Hepatocyte (in vitro differentiated cells): ENCODE measurements around the gene TAS2R30. TPM values are rescaled to one million over a fixed set of nuclear protein-coding genes. Genes with fewer than 3 reads are reported as not detected.

Experiments used
- DNase-seq: peaks from one replicate; pipeline ENCODE4 v3.0.0-alpha.2; 2016; ENCODE audit warnings: low spot score
- H2AFZ ChIP-seq: fragments of 200-600 bp; sonication (generic); 2 replicates; pipeline ENCODE4 v1.6.0; 2016; ENCODE audit warnings: antibody characterized with exemption, mild to moderate bottlenecking
- H3K27ac ChIP-seq: fragments of 200-600 bp; sonication (generic); 2 replicates; pipeline ENCODE4 v1.5.1; 2016; ENCODE audit warnings: mild to moderate bottlenecking
- H3K27me3 ChIP-seq: fragments of 200-600 bp; sonication (generic); 2 replicates; pipeline ENCODE4 v1.6.1; 2016
- H3K36me3 ChIP-seq: fragments of 200-600 bp; sonication (generic); replicated peaks from 2 replicates; pipeline ENCODE4 v1.5.1; 2016; ENCODE audit warnings: low read depth; ENCODE audit not compliant: insufficient read depth
- H3K4me1 ChIP-seq: fragments of 200-600 bp; sonication (generic); 2 replicates; pipeline ENCODE4 v1.5.1; 2016; ENCODE audit warnings: mild to moderate bottlenecking, moderate library complexity; ENCODE audit not compliant: insufficient read depth
- H3K4me2 ChIP-seq: fragments of 200-600 bp; sonication (generic); 2 replicates; pipeline ENCODE4 v1.6.0; 2016
- H3K4me3 ChIP-seq: fragments of 200-600 bp; sonication (generic); 2 replicates; pipeline ENCODE4 v1.5.1; 2016; ENCODE audit warnings: mild to moderate bottlenecking
- H3K79me2 ChIP-seq: fragments of 200-600 bp; sonication (generic); 2 replicates; pipeline ENCODE4 v1.6.0; 2017; ENCODE audit warnings: mild to moderate bottlenecking
- H3K9me2 ChIP-seq: fragments of 200-600 bp; sonication (generic); replicated peaks from 2 replicates; pipeline ENCODE4 v1.6.0; 2017; ENCODE audit warnings: mild to moderate bottlenecking; ENCODE audit not compliant: insufficient read depth
- H3K9me3 ChIP-seq: fragments of 200-600 bp; sonication (generic); 2 replicates; pipeline ENCODE4 v1.5.1; 2016; ENCODE audit warnings: low read depth, mild to moderate bottlenecking
- H4K20me1 ChIP-seq: fragments of 200-600 bp; sonication (generic); 2 replicates; pipeline ENCODE4 v1.6.0; 2016; ENCODE audit warnings: mild to moderate bottlenecking; ENCODE audit not compliant: insufficient read depth, poor library complexity, severe bottlenecking
- EZH2 ChIP-seq: fragments of 200-600 bp; sonication (generic); IDR thresholded peaks from 2 replicates; pipeline ENCODE4 v1.6.1; 2016; ENCODE audit warnings: antibody characterized with exemption, mild to moderate bottlenecking, borderline replicate concordance
- EZH2phosphoT487 ChIP-seq: fragments of 200-600 bp; sonication (generic); IDR thresholded peaks from one replicate; pipeline ENCODE4 v1.6.1; 2018; ENCODE audit warnings: antibody characterized with exemption, mild to moderate bottlenecking, low read depth, moderate library complexity; ENCODE audit not compliant: unreplicated experiment, severe bottlenecking
- WGBS: methylation state at CpG from one replicate; pipeline ENCODE4 v1.1.6; 2016; ENCODE audit warnings: low lambda C conversion rate; ENCODE audit errors: missing lambda C conversion rate; 5-methylcytosine and 5-hydroxymethylcytosine counted together
- polyA plus RNA-seq: library from polyadenylated mRNA; unstranded; fragments of >200 nt; fragmentation: Nextera tagmentation; extraction: Ambion mirVana; gene quantifications from 2 replicates; pipeline ENCODE4 v1.2.1, GENCODE V29; 2016
- total RNA-seq: library from RNA; depleted of rRNA; stranded (reverse); fragments of >200 nt; gene quantifications from 2 replicates; pipeline ENCODE4 v1.2.3, GENCODE V29; 2014
- TF ChIP-seq, protein P1 (sequence below): fragments of 200-600 bp; sonication (generic); IDR thresholded peaks from 2 replicates; pipeline ENCODE4 v1.5.1; 2016; ENCODE audit warnings: antibody characterized with exemption, mild to moderate bottlenecking; ENCODE audit not compliant: poor library complexity

The TAS2R30 gene
- total and polyA plus RNA-seq, 2 experiments from 2014 or later, result 0.08 to 6.7 TPM

DNA sequence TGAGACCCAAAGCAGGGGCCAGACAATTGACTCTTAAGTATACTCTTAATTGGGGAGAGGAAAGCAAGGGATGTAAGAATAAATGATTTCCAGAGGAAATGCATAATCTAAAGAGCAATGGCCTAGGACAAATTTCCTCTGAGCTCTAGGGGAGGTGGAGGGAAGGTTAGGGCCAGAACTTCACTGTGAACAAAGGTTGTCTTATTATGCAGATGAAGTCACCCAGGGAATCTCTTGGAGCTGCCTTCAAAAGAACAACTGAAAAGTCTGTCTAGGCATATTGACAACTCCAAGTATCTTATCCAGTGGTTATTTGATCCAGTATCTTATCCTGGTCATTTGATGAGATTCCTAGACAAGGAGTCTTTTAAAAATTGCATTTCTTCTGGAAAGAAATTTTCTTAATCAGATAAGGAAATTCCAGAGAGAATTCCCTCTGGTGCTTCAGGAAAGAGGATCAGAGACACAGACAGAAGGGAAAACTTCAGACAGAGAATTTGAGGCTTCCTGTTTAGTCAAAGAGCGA, 20.0 kb upstream of the TAS2R30 start:
- 100% methylated on average over 1 of the region's 1 CpG for WGBS

DNA sequence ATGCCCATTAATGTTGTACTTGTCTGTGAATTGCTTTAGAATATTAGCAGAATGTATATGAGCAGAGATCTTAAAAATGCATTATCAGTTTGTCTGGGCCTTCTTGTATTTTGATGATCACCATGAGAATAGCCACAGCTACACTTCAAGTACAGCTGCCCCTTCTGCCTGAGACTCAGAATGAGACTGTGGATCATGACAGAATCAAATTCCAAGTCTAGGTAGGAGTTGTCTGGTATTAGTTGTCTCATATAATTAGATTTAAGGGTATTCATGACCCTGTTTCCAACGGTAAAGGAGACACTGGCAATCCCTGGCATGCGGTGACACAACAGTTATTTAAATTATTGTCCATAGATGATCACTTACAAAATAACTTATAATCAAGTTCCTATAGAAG, 18.3 kb upstream of the TAS2R30 start:
- no peak overlapping the region for H3K27ac ChIP-seq
- H3K9me2 ChIP-seq, result no peaks in the 10 kb centered on the region
- peaks cover 61% of the 10 kb centered on the region for H3K79me2 ChIP-seq
- H3K9me3 ChIP-seq, result no peaks in the 10 kb centered on the region
- DNase-seq, result no peak
- no peak overlapping the region for H3K4me3 ChIP-seq
- H3K27me3 ChIP-seq, result no peaks in the 10 kb centered on the region
- 94% methylated on average over 2 of the region's 2 CpGs for WGBS
- no peak overlapping the region for H2AFZ ChIP-seq
- no peaks in the 10 kb centered on the region for H3K36me3 ChIP-seq
- H4K20me1 ChIP-seq, result no peaks in the 10 kb centered on the region
- no peaks in the 10 kb centered on the region for H3K4me1 ChIP-seq
- no peak overlapping the region for H3K4me2 ChIP-seq
- TF ChIP-seq, protein P1, sequence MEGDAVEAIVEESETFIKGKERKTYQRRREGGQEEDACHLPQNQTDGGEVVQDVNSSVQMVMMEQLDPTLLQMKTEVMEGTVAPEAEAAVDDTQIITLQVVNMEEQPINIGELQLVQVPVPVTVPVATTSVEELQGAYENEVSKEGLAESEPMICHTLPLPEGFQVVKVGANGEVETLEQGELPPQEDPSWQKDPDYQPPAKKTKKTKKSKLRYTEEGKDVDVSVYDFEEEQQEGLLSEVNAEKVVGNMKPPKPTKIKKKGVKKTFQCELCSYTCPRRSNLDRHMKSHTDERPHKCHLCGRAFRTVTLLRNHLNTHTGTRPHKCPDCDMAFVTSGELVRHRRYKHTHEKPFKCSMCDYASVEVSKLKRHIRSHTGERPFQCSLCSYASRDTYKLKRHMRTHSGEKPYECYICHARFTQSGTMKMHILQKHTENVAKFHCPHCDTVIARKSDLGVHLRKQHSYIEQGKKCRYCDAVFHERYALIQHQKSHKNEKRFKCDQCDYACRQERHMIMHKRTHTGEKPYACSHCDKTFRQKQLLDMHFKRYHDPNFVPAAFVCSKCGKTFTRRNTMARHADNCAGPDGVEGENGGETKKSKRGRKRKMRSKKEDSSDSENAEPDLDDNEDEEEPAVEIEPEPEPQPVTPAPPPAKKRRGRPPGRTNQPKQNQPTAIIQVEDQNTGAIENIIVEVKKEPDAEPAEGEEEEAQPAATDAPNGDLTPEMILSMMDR, result no peak
- TF ChIP-seq EZH2phosphoT487, result no peak
- no peak for TF ChIP-seq EZH2

More for the DNA sequence above, 20.0 kb upstream of the TAS2R30 start:
- Histone ChIP-seq H3K27me3 (no peaks in the 10 kb centered on the region), H3K36me3 (no peaks in the 10 kb centered on the region), H3K9me3 (no peaks in the 10 kb centered on the region), H3K4me1 (no peaks in the 10 kb centered on the region), H4K20me1 (no peaks in the 10 kb centered on the region), H2AFZ (no peak overlapping the region), H3K9me2 (no peaks in the 10 kb centered on the region), H3K79me2 (peaks cover 78% of the 10 kb centered on the region), H3K4me2 (no peak overlapping the region), H3K27ac (no peak overlapping the region), H3K4me3 (no peak overlapping the region)
- TF ChIP-seq EZH2phosphoT487 (no peak), EZH2 (no peak)
- TF ChIP-seq, protein P1, result no peak
- DNase-seq, result no peak

DNA sequence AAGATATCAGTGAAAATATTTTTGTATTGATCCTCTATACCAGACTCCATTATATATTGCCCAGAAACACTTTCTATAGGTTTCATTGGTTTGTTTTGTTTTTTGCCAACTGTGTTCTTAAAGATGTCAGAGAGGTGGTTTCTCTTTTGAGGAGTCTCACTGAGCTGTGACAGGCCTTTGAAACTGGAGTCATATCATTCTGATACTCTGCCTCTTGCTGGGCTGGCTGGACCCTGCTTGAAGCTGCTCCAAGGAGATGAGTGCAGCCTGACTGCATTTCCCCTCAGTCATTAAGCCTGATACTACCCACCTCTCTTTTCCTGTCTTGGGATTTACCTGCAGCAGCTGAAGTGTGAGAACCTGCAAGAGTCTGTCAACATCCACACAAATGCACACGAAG, 16.4 kb upstream of the TAS2R30 start:
- peaks cover 62% of the 10 kb centered on the region for H3K79me2 ChIP-seq
- WGBS, result 75% methylated on average over 1 of the region's 1 CpG
- H3K27me3 ChIP-seq, result no peaks in the 10 kb centered on the region

More for the DNA sequence above, 16.4 kb upstream of the TAS2R30 start:
- Histone ChIP-seq H3K9me3 (no peaks in the 10 kb centered on the region), H2AFZ (no peak overlapping the region), H4K20me1 (no peaks in the 10 kb centered on the region), H3K9me2 (no peaks in the 10 kb centered on the region), H3K4me3 (no peak overlapping the region), H3K36me3 (no peaks in the 10 kb centered on the region), H3K4me2 (no peak overlapping the region), H3K4me1 (no peaks in the 10 kb centered on the region), H3K27ac (no peak overlapping the region)
- TF ChIP-seq EZH2 (no peak), EZH2phosphoT487 (no peak)
- TF ChIP-seq, protein P1, result no peak
- DNase-seq, result no peak
